Subcutaneous adipose tissue (tissue), 4 donors: ENCODE results near the gene MED6. TPM values are rescaled to one million over a fixed set of nuclear protein-coding genes. Genes with fewer than 3 reads are reported as not detected.

Source experiments
- total RNA-seq, 4 donors: library from RNA; depleted of rRNA; stranded (reverse); fragments of >200 nt; gene quantifications; one replicate each; pipeline ENCODE4 v1.1.0, GENCODE V29; 2016
- TF ChIP-seq, protein P1 (sequence below): fragments of 450-650 bp; IDR thresholded peaks from one replicate; pipeline ENCODE4 v1.5.1; 2016; ENCODE audit warnings: low read depth, mild to moderate bottlenecking, control low read depth, antibody characterized with exemption, moderate library complexity

The MED6 gene
- total RNA-seq, 4 donors from 2014 or later, result 28.2 to 43.9 (median 35.5) TPM

DNA sequence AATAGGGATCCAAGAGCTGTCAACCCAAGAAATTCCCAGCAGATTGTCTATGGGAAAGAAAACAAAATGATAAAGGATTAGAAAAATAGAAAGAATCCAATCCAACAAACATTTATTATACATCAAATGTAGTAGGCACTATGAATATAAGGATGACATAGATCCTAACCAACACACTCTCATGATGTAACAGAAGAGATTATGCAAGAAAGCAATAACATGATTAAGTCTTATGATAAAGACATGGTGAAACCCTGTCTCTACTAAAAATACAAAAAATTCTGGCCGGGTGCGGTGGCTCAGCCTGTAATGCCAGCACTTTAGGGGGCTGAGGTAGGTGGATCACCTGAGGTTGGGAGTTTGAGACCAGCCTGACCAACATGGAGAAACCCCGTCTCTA is 2.7 kb downstream of the MED6 start:
- TF ChIP-seq, protein P1, sequence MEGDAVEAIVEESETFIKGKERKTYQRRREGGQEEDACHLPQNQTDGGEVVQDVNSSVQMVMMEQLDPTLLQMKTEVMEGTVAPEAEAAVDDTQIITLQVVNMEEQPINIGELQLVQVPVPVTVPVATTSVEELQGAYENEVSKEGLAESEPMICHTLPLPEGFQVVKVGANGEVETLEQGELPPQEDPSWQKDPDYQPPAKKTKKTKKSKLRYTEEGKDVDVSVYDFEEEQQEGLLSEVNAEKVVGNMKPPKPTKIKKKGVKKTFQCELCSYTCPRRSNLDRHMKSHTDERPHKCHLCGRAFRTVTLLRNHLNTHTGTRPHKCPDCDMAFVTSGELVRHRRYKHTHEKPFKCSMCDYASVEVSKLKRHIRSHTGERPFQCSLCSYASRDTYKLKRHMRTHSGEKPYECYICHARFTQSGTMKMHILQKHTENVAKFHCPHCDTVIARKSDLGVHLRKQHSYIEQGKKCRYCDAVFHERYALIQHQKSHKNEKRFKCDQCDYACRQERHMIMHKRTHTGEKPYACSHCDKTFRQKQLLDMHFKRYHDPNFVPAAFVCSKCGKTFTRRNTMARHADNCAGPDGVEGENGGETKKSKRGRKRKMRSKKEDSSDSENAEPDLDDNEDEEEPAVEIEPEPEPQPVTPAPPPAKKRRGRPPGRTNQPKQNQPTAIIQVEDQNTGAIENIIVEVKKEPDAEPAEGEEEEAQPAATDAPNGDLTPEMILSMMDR, result no peak

DNA sequence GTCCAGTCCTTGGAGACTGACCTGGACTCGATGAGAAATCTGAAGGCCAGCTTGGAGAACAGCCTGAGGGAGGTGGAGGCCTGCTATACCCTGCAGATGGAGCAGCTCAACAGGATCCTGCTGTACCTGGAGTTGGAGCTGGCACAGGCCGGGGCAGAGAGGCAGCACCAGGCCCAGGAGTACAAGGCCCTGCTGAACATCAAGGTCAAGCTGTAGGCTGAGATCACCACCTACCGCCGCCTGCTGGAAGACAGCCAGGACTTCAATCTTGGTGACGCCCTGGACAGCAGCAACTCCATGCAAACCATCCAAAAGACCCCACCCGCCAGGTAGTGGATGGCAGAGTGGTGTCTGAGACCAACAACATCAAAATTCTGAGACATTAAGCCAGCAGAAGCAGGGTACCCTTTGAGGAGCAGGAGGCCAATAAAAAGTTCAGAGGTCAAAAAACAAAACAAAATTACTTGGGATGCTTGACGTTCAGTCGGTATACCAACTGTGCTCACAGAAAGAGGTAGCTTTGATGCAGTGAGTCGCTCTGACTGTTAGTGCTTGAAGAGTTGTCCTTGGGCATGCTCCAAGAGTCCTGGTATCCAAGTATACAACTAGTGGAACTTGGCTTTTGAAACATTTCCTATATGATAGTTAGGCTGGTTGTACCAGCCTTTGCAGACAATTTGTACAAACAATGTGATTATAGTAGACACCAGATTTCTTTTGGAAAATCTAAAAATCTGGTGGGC is 4.8 kb downstream of the MED6 start:
- TF ChIP-seq, protein P1, result no peak

DNA sequence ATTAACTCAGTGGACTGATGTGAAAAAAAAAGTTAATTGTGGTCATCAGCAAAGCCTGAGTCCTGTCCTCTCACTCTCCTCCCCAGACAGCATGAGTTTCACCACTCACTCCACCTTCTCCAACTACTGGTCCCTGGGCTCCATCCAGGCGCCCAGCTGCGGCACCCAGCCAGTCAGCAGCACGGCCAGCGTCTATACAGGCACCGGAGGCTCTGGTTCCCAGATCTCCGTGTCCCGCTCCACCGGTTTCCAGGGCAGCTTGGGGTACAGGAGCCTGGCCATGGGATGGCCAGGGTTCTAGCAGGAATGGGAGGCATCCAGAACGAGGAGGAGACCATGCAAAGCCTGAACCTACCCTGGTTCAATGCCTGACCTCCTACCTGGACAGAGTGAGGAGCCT is 6.0 kb downstream of the MED6 start:
- TF ChIP-seq, protein P1, result no peak

DNA sequence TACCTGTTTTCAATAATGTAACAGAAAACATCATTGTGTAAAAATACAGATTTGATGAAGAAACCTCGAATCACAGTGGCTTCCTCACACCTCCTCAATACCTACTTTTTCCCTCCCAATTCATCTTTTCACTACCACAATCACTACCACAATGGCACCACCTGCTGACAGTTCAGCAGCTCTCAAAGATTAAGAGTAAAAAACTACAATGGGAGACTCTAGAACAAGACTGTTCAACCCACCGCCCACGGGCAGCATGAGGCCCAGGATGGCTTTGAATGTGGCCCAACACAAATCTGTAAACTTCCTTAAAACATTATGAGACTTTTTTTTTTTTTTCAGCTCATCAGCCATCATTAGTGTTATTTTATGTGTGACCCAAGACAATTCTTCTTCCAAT is 15.2 kb downstream of the MED6 start:
- TF ChIP-seq, protein P1, result no peak

DNA sequence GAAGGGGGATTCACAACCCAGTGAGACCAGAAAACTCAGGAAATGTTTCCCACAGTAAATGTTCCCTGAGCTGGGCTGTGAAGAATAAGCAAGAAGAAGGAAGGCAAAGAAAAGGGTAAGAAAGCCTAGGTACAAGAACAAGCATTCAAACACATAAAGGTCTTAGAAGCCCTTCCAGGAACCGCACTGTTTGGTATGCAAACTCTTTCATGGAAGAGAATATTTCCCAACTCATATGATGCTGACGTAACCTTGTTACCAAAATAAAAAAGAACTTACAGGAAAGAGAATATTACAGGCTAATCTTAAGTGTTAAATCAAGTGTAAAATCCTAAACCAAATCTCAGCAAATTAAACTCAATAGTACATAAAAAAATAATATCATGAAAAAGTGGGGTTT is 23.6 kb downstream of the MED6 start:
- TF ChIP-seq, protein P1, result no peak

DNA sequence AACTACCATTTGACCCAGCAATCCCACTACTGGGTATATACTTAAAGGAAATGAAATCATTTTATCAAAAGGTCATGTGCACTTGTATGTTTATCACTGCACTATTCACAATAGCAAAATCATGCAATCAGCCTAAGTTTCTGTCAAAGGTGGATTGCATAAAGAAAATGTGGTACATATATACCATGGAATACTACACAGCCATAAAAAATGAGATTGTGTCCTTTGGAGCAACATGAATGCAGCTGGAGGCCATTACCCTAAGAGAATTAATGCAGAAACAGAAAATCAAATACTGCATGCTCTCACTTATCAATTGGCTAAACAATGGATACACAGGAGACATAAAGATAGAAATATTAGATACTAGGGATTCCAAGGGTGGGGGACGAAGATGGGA is 27.4 kb downstream of the MED6 start:
- TF ChIP-seq, protein P1, result no peak

DNA sequence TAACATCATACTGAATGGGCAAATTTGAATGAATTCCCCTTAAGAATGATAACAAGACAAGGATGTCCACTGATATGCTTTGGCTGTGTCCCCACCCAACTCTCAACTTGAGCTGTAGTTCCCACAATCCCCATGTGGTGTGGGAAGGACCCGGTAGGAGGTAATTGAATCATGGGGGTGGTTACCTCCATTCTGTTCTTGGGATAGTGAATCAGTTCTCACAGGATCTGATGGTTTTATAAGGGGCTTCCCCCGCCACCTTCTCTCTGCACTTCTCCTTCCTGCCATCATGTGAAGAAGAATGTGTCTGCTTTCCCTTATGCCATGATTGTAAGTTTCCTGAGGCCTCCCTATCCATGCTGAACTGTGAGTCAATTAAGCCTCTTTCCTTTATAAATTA is 29.3 kb downstream of the MED6 start:
- TF ChIP-seq, protein P1, result no peak
